ENCODE measurements around the gene TCERG1L. TPM values are rescaled to one million over a fixed set of nuclear protein-coding genes. Genes with fewer than 3 reads are reported as not detected.

The TCERG1L gene
- total and polyA plus RNA-seq, 10 donors, result 0.03 to 1.2 (median 0.30) TPM; not detected in 3

DNA sequence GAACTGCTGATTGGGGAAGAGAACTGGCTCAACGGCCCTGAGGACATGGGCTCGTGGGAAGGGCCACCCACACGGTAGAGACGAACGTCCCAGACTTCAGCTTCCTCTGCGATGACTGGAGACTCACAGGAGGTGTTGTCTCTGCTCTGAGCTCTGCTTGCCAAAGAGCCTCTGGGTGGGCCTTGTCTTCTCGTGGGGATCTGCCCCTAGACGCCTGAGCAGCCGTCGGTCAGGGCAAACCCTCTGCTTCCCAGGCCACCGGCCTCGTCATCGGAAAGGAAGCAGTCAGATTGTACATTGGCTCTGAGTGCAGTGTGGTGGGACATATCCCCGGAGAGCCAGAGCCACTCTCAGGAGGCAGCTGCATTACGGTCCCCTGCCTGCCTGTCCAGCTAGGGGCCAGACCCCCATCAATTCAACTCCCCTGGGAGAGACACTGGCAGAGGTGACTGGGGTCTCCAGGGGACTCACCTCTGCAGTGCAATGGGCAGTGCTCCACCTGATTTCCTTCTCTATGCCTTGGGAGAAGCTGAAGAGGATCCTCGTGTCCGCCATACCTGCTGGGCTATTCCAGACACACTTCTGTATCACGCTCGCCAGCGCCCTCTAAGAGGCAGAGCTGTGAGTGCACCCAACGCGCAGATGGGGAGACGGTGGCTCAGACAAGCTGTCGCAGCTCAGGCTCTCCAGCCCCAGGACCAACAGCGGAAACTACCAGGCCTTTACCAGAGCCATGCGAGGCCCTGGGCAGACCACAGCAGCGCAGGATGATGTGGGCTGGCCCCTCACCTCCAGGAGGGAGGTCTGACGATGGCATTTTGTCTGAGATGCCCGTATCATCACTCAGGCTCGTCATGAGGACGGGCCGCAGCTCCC lies 227.4 kb downstream of the TCERG1L start:
- H3K4me1 ChIP-seq, result peaks cover 6 to 33% (median 26%) of the 10 kb centered on the region in 6 donors
- no peak overlapping the region for H3K4me3 ChIP-seq
- DNase-seq, result peak; percentile 64
- TF ChIP-seq POLR2A (IDR thresholded peaks at IDR 0.05) (no peak), POLR2AphosphoS5 (IDR thresholded peaks at IDR 0.05) (no peak)
- TF ChIP-seq, protein P1, sequence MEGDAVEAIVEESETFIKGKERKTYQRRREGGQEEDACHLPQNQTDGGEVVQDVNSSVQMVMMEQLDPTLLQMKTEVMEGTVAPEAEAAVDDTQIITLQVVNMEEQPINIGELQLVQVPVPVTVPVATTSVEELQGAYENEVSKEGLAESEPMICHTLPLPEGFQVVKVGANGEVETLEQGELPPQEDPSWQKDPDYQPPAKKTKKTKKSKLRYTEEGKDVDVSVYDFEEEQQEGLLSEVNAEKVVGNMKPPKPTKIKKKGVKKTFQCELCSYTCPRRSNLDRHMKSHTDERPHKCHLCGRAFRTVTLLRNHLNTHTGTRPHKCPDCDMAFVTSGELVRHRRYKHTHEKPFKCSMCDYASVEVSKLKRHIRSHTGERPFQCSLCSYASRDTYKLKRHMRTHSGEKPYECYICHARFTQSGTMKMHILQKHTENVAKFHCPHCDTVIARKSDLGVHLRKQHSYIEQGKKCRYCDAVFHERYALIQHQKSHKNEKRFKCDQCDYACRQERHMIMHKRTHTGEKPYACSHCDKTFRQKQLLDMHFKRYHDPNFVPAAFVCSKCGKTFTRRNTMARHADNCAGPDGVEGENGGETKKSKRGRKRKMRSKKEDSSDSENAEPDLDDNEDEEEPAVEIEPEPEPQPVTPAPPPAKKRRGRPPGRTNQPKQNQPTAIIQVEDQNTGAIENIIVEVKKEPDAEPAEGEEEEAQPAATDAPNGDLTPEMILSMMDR (IDR thresholded peaks at IDR 0.05 in 8 of 11, conservative IDR thresholded peaks at IDR 0.05 in 3 of 11), result no peak
- no peaks in the 10 kb centered on the region for H3K9me3 ChIP-seq
- WGBS, 5 donors, result 67 to 79% (median 73%) methylated on average over 11 to 32 of the region's 32 CpGs
- H3K27me3 ChIP-seq (replicated peaks in 1 of 7), result no peaks in the 10 kb centered on the region
- no peaks in the 10 kb centered on the region for H3K36me3 ChIP-seq
- intact Hi-C loops (cut with DNase I; ENCODE audit: low total_unique reads), result no loop called here
- H3K27ac ChIP-seq, result no peak overlapping the region

DNA sequence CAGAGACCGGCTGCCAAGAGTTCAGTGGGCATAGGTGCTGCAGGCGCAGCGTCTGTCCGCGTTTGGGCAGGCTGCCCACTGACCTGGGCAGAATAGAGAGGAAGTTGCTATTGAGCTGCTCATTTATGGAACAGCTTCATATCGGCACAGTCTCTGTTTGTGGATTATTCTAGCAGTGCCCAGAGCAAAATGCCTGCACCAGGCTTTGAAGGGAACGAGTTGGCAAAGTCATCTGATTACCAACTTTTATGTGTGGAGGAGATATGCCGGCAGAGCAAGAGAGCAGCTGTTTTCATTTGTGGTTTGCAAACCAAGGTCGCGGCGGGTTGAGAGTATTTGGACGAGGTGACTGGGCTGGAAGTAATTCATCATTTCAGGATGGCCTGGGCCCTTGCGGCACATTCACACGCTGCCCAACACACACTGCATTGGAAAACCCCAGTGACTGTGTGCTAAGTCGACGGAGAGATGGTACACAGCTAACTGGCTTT lies 228.5 kb downstream of the TCERG1L start:
- H3K27ac ChIP-seq, result peak overlapping the region in 1 of 8 donors; percentile 11
- peaks cover 6 to 33% (median 26%) of the 10 kb centered on the region in 6 donors for H3K4me1 ChIP-seq
- WGBS, 5 donors, result 16 to 39% (median 24%) methylated on average over 14 to 16 of the region's 16 CpGs
- no peaks in the 10 kb centered on the region for H3K36me3 ChIP-seq
- H3K27me3 ChIP-seq (replicated peaks in 1 of 7), result no peaks in the 10 kb centered on the region
- peak; percentile 56 for DNase-seq
- no peak overlapping the region for H3K4me3 ChIP-seq
- intact Hi-C loops (cut with DNase I; ENCODE audit: low total_unique reads), result no loop called here
- H3K9me3 ChIP-seq, result no peaks in the 10 kb centered on the region
- TF ChIP-seq POLR2A (IDR thresholded peaks at IDR 0.05) (no peak), POLR2AphosphoS5 (IDR thresholded peaks at IDR 0.05) (peak in 1 of 3 donors; percentile 36)

DNA sequence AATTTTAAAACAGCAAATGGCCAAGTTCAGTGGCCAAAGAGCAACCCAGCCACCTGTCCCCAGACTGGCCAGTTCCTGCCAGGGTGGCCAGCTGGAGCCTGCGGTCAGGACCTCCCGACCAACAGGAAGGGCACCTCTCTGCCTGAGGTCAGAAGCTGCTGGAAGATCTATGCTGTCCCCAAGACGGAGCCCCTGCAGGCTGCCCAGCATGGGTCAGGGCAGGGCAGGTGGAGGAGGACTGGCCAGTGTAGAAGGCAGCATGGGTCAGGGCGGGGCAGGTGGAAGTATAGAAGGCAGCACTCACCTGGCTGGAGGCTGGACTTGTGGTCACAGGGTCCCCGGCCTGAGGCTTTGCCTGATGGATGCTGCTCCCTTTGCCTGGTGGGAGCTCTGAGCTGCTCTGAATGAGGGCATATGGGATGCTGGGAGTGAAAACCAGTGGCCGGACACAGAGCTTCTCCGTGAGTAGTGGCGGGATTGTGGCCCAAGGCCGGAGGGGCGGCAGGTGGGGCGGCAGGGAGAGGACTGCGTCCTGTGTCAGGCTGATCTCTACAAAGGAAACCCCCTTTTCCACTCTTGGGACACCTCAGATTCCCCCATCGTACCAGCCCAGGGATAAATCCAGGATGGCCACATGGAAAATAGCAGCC lies 229.2 kb downstream of the TCERG1L start:
- no peaks in the 10 kb centered on the region for H3K27me3 ChIP-seq (replicated peaks in 1 of 7)
- intact Hi-C loops (cut with DNase I; ENCODE audit: low total_unique reads), result no loop called here
- H3K4me3 ChIP-seq, result no peak overlapping the region
- no peaks in the 10 kb centered on the region for H3K9me3 ChIP-seq
- no peaks in the 10 kb centered on the region for H3K36me3 ChIP-seq
- H3K4me1 ChIP-seq, result peaks cover 6 to 33% (median 26%) of the 10 kb centered on the region in 6 donors
- no peak overlapping the region for H3K27ac ChIP-seq
- DNase-seq, result peak; percentile 66
- 71 to 97% (median 82%) methylated on average over 12 to 13 of the region's 13 CpGs for WGBS, 5 donors
- TF ChIP-seq POLR2A (IDR thresholded peaks at IDR 0.05) (no peak), POLR2AphosphoS5 (IDR thresholded peaks at IDR 0.05) (no peak)
- TF ChIP-seq, protein P1 (IDR thresholded peaks at IDR 0.05 in 8 of 11, conservative IDR thresholded peaks at IDR 0.05 in 3 of 11), result no peak

DNA sequence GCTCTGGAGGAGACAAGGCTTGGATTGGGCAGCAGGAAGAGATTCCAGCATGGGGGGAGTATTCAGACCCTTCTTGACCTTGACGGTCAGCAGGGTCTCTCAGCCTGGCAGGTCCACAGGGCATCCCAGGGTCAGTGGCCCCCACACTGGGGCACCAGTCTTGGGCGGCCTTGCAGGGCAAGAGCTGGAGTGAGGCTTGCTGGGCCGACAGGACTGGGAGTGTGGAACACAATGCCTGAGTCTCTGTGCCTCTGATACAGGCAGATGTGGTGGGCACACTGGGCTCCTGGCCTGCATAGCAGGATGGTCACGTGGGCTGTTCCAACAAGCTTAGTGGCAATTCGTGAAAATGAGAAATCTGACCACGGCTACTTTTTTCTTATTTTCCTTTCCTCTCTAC lies 229.7 kb downstream of the TCERG1L start:
- H3K4me1 ChIP-seq, result peaks cover 6 to 33% (median 26%) of the 10 kb centered on the region in 6 donors
- WGBS, 5 donors, result 66 to 87% (median 75%) methylated on average over 5 to 6 of the region's 6 CpGs
- H3K4me3 ChIP-seq, result no peak overlapping the region
- H3K27me3 ChIP-seq (replicated peaks in 1 of 7), result no peaks in the 10 kb centered on the region
- no peaks in the 10 kb centered on the region for H3K9me3 ChIP-seq
- no peaks in the 10 kb centered on the region for H3K36me3 ChIP-seq
- DNase-seq, result peak; percentile 67
- intact Hi-C loops (cut with DNase I; ENCODE audit: low total_unique reads), result no loop called here
- no peak overlapping the region for H3K27ac ChIP-seq
- TF ChIP-seq, protein P1 (IDR thresholded peaks at IDR 0.05 in 8 of 11, conservative IDR thresholded peaks at IDR 0.05 in 3 of 11), result no peak
- no peak for TF ChIP-seq POLR2A (IDR thresholded peaks at IDR 0.05)
- no peak for TF ChIP-seq POLR2AphosphoS5 (IDR thresholded peaks at IDR 0.05)
